Loucy (cell line): ENCODE measurements around the gene FBLN5.

ENCODE experiments used
- EZH2phosphoT487 ChIP-seq: fragments of 200-600 bp; IDR thresholded peaks from 2 replicates; pipeline ENCODE4 v1.6.1; 2018; ENCODE audit warnings: antibody characterized with exemption, mild to moderate bottlenecking, moderate library complexity, borderline replicate concordance
- TF ChIP-seq, protein P1 (sequence below): fragments of 200-600 bp; sonication (generic); conservative IDR thresholded peaks from 2 replicates; pipeline ENCODE4 v1.5.1; 2014; ENCODE audit warnings: mild to moderate bottlenecking, antibody characterized with exemption, low read length

GRCh38 chr14:91904956-91905645 lies 42.4 kb downstream of the FBLN5 start:
- TF ChIP-seq, protein P1, sequence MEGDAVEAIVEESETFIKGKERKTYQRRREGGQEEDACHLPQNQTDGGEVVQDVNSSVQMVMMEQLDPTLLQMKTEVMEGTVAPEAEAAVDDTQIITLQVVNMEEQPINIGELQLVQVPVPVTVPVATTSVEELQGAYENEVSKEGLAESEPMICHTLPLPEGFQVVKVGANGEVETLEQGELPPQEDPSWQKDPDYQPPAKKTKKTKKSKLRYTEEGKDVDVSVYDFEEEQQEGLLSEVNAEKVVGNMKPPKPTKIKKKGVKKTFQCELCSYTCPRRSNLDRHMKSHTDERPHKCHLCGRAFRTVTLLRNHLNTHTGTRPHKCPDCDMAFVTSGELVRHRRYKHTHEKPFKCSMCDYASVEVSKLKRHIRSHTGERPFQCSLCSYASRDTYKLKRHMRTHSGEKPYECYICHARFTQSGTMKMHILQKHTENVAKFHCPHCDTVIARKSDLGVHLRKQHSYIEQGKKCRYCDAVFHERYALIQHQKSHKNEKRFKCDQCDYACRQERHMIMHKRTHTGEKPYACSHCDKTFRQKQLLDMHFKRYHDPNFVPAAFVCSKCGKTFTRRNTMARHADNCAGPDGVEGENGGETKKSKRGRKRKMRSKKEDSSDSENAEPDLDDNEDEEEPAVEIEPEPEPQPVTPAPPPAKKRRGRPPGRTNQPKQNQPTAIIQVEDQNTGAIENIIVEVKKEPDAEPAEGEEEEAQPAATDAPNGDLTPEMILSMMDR, result no peak
- TF ChIP-seq EZH2phosphoT487, result no peak
